GM12872 (cell line): ENCODE results near the gene COQ7.

Source experiments
- TF ChIP-seq, protein P1 (sequence below): IDR thresholded peaks from 3 replicates; pipeline ENCODE4 v1.5.1; 2011; ENCODE audit warnings: low read depth, mild to moderate bottlenecking, low read length, moderate library complexity; ENCODE audit not compliant: insufficient read depth

COQ7 gene

GRCh38 chr16:19123535-19124178 is 56.2 kb downstream of the COQ7 start:
- TF ChIP-seq, protein P1, sequence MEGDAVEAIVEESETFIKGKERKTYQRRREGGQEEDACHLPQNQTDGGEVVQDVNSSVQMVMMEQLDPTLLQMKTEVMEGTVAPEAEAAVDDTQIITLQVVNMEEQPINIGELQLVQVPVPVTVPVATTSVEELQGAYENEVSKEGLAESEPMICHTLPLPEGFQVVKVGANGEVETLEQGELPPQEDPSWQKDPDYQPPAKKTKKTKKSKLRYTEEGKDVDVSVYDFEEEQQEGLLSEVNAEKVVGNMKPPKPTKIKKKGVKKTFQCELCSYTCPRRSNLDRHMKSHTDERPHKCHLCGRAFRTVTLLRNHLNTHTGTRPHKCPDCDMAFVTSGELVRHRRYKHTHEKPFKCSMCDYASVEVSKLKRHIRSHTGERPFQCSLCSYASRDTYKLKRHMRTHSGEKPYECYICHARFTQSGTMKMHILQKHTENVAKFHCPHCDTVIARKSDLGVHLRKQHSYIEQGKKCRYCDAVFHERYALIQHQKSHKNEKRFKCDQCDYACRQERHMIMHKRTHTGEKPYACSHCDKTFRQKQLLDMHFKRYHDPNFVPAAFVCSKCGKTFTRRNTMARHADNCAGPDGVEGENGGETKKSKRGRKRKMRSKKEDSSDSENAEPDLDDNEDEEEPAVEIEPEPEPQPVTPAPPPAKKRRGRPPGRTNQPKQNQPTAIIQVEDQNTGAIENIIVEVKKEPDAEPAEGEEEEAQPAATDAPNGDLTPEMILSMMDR: no peak

DNA sequence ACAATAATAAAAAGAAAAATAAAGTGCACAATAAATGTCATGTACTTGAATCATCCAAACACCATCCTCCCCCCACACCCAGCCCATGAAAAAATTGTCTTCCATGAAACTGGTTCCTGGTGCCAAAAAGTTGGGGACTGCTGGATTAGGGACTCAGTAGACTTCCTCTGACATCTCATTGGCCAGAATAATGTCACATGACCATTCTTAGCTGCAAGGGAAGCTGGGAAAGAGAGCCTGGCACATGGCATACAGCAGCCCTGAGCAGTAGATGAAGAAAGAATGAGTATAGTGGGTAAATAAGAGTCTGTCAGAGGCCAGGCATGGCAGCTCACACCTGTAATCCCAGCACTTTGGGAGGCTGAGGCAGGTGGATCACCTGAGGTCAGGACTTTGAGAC is 58.9 kb downstream of the COQ7 start:
- TF ChIP-seq, protein P1: no peak

- TF ChIP-seq, protein P1: no peak
Observed at GRCh38 chr16:19127205-19127604, 59.8 kb downstream of the COQ7 start.

DNA sequence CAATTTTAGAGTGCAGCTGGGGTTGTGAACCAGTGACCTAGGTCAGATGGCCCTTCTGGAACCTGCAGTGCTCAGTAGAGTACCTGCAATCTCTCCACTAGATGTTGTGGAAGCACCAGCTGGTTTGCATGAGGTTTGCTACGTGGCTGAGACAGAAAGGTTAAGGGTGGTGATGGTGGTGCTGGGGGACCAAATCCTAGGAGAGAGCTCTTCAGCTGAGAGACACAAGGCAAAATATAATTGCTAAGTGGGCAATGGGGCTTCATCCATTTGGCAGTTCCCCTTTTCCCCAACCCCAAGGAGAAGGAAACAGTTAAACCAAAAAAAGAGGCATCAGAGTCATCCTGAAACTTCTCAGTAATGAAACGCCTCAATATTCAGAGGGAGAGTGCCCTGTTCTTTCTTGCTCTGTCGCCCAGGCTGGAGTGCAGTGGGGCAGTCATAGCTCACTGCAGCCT is 60.3 kb downstream of the COQ7 start:
- TF ChIP-seq, protein P1: no peak

GRCh38 chr16:19128454-19129200 is 61.2 kb downstream of the COQ7 start:
- TF ChIP-seq, protein P1: no peak
